HEK293 (cell line): ENCODE data around the gene CYP4F11.
"Not testable (repeated sequence)": the region's sequence is repeated elsewhere in the genome, so short reads cannot be mapped to it uniquely, and the experiment has no call there.

Source experiments
- CTCF ChIA-PET: fragments of 350-600 bp; formaldehyde crosslinking; extraction: SDS; loops from one replicate; lab custom pipeline; 2021; ENCODE audit warnings: antibody characterized with exemption; lab: Yijun Ruan, JAX
- POLR2A ChIA-PET: fragments of 300-600 bp; formaldehyde crosslinking; extraction: SDS; loops from one replicate; lab custom pipeline; 2020; ENCODE audit warnings: antibody characterized with exemption, inconsistent platforms; lab: Yijun Ruan, JAX
- H3K27ac ChIP-seq: fragments of 200-500 bp; sonication (Bioruptor generic); 2 replicates; pipeline ENCODE4 v1.5.1; 2014; ENCODE audit warnings: low read depth, low read length, control low read depth, inconsistent platforms; ENCODE audit errors: extremely low read depth
- H3K36me3 ChIP-seq, 2 experiments: fragments of 200-500 bp in 1 of 2; sonication (Bioruptor generic) in 1 of 2; 1 replicate in 1 of 2; 2 replicates in 1 of 2; pipeline ENCODE4 v1.5.1; 2014 to 2017; ENCODE audit warnings: inconsistent platforms in 2 of 2, low read length in 2 of 2; ENCODE audit not compliant: control insufficient read depth in 2 of 2, insufficient read depth in 1 of 2
- H3K4me1 ChIP-seq: fragments of 200-500 bp; sonication (Bioruptor generic); 2 replicates; pipeline ENCODE4 v1.5.1; 2014; ENCODE audit warnings: mild to moderate bottlenecking, low read length, inconsistent platforms; ENCODE audit not compliant: control insufficient read depth, insufficient read depth
- H3K4me3 ChIP-seq: 2 replicates; pipeline ENCODE4 v1.5.1; 2011; ENCODE audit warnings: low read depth, mild to moderate bottlenecking, control low read depth, low read length, moderate library complexity
- H3K9me3 ChIP-seq: fragments of 200-500 bp; sonication (Bioruptor generic); 2 replicates; pipeline ENCODE4 v1.5.1; 2014; ENCODE audit warnings: low read depth, low read length, inconsistent platforms; ENCODE audit not compliant: control insufficient read depth, insufficient read depth
- GFI1B ChIP-seq: fragments of 450-650 bp; formaldehyde crosslinking; IDR thresholded peaks from 2 replicates; pipeline ENCODE4 v1.5.1; 2016; ENCODE audit warnings: missing biosample characterization, missing genetic modification characterization
- GLI2 ChIP-seq: fragments of 450-650 bp; formaldehyde crosslinking; IDR thresholded peaks from 2 replicates; pipeline ENCODE4; 2017; ENCODE audit warnings: missing biosample characterization, missing genetic modification characterization, low read depth, borderline replicate concordance
- HIC1 ChIP-seq: fragments of 450-650 bp; formaldehyde crosslinking; IDR thresholded peaks from 2 replicates; pipeline ENCODE4 v1.5.1; 2016; ENCODE audit warnings: missing biosample characterization, missing genetic modification characterization
- HOXD13 ChIP-seq: sonication (generic); formaldehyde crosslinking; IDR thresholded peaks from 2 replicates; pipeline ENCODE4 v1.8.0; 2022; ENCODE audit warnings: missing genetic modification reagents, borderline replicate concordance
- PRDM1 ChIP-seq: fragments of 450-650 bp; formaldehyde crosslinking; IDR thresholded peaks from 2 replicates; pipeline ENCODE4; 2016; ENCODE audit warnings: missing biosample characterization, missing genetic modification characterization
- ZNF138 ChIP-seq: fragments of 450-650 bp; formaldehyde crosslinking; IDR thresholded peaks from 2 replicates; pipeline ENCODE4 v1.5.1; 2016; ENCODE audit warnings: missing biosample characterization, missing genetic modification characterization, borderline replicate concordance
- ZNF19 ChIP-seq: fragments of 450-650 bp; formaldehyde crosslinking; IDR thresholded peaks from 2 replicates; pipeline ENCODE4; 2016; ENCODE audit warnings: missing biosample characterization, missing genetic modification characterization, low read depth
- ZNF518A ChIP-seq: fragments of 450-650 bp; formaldehyde crosslinking; conservative IDR thresholded peaks from 2 replicates; pipeline ENCODE4 v1.5.1; 2016; ENCODE audit warnings: low read depth, missing biosample characterization, missing genetic modification characterization
- ZNF548 ChIP-seq: fragments of 450-650 bp; formaldehyde crosslinking; IDR thresholded peaks from 2 replicates; pipeline ENCODE4 v1.5.1; 2016; ENCODE audit warnings: missing biosample characterization, missing genetic modification characterization
- ZNF776 ChIP-seq: fragments of 450-650 bp; formaldehyde crosslinking; IDR thresholded peaks from 2 replicates; pipeline ENCODE4 v1.5.0; 2017; ENCODE audit warnings: missing biosample characterization, missing genetic modification characterization, borderline replicate concordance
- ZSCAN4 ChIP-seq: fragments of 450-650 bp; formaldehyde crosslinking; IDR thresholded peaks from 2 replicates; pipeline ENCODE4 v1.5.1; 2017; ENCODE audit warnings: missing biosample characterization, missing genetic modification characterization
- TF ChIP-seq, protein P1 (sequence below): fragments of 450-650 bp; formaldehyde crosslinking; IDR thresholded peaks from 2 replicates; pipeline ENCODE4 v1.5.1; 2016; ENCODE audit warnings: missing biosample characterization, missing genetic modification characterization
- TF ChIP-seq, protein P2 (sequence below): fragments of 450-650 bp; formaldehyde crosslinking; IDR thresholded peaks from 2 replicates; pipeline ENCODE4 v1.5.0; 2017; ENCODE audit warnings: missing biosample characterization, missing genetic modification characterization, borderline replicate concordance

CYP4F11 gene

GRCh38 chr19:15891434-15891833 lies 42.9 kb downstream of the CYP4F11 start:
- no peak overlapping the region for H3K27ac ChIP-seq
- POLR2A ChIA-PET: no interaction called here
- H3K36me3 ChIP-seq: no peaks in the 10 kb centered on the region
- H3K9me3 ChIP-seq: no peaks in the 10 kb centered on the region
- H3K4me3 ChIP-seq: no peak overlapping the region
- no peak for TF ChIP-seq HIC1 (tag by site-specific recombination)
- TF ChIP-seq ZNF776 (tag by site-specific recombination): no peak
- TF ChIP-seq, all 188 proteins: peak for 0
- no peaks in the 10 kb centered on the region for H3K4me1 ChIP-seq
- CTCF ChIA-PET: interaction anchor here (0.6 kb wide), 1 partner anchor 264 kb away, joined by 4 read pairs; no protein-coding TSS in a partner anchor

DNA sequence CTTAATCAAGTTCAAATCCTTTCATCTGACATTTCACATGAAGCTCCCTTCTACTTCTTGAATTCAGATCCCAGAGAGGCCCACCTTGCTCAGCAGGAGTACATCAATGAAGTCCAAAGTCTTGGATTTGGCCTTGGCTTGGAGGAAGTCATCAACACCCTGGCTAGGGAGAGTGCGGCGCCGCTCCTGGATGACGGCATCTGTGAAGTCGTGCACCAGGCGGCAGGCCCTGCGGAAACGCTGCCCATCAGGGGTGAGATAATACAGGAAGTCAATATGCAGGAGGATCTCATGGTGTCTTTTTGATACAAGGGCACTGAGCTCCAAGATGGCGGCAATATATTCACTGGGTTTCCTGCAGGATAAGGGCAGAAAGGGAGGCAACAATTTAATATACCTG lies 45.0 kb downstream of the CYP4F11 start:
- POLR2A ChIA-PET, CTCF ChIA-PET, H3K4me1 ChIP-seq, H3K36me3 ChIP-seq, H3K4me3 ChIP-seq, H3K9me3 ChIP-seq, H3K27ac ChIP-seq: not testable (repeated sequence)

GRCh38 chr19:15885919-15886318 lies 48.4 kb downstream of the CYP4F11 start:
- Histone ChIP-seq H3K4me3 (no peak overlapping the region), H3K27ac (no peak overlapping the region)
- CTCF ChIA-PET: no interaction called here
- TF ChIP-seq ZNF548 (tag by site-specific recombination) (no peak), ZSCAN4 (tag by site-specific recombination) (no peak), PRDM1 (tag by site-specific recombination) (no peak), ZNF19 (tag by site-specific recombination) (no peak), GFI1B (tag by site-specific recombination) (no peak), GLI2 (tag by site-specific recombination) (no peak)
- TF ChIP-seq, protein P1, sequence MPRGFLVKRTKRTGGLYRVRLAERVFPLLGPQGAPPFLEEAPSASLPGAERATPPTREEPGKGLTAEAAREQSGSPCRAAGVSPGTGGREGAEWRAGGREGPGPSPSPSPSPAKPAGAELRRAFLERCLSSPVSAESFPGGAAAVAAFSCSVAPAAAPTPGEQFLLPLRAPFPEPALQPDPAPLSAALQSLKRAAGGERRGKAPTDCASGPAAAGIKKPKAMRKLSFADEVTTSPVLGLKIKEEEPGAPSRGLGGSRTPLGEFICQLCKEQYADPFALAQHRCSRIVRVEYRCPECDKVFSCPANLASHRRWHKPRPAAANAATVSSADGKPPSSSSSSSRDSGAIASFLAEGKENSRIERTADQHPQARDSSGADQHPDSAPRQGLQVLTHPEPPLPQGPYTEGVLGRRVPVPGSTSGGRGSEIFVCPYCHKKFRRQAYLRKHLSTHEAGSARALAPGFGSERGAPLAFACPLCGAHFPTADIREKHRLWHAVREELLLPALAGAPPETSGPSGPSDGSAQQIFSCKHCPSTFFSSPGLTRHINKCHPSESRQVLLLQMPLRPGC (tag by site-specific recombination): no peak
- TF ChIP-seq, protein P2, sequence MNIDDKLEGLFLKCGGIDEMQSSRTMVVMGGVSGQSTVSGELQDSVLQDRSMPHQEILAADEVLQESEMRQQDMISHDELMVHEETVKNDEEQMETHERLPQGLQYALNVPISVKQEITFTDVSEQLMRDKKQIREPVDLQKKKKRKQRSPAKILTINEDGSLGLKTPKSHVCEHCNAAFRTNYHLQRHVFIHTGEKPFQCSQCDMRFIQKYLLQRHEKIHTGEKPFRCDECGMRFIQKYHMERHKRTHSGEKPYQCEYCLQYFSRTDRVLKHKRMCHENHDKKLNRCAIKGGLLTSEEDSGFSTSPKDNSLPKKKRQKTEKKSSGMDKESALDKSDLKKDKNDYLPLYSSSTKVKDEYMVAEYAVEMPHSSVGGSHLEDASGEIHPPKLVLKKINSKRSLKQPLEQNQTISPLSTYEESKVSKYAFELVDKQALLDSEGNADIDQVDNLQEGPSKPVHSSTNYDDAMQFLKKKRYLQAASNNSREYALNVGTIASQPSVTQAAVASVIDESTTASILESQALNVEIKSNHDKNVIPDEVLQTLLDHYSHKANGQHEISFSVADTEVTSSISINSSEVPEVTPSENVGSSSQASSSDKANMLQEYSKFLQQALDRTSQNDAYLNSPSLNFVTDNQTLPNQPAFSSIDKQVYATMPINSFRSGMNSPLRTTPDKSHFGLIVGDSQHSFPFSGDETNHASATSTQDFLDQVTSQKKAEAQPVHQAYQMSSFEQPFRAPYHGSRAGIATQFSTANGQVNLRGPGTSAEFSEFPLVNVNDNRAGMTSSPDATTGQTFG (tag by site-specific recombination): no peak
- TF ChIP-seq, all 188 proteins: peak for 0
- Histone ChIP-seq H3K36me3 (no peaks in the 10 kb centered on the region), H3K4me1 (no peaks in the 10 kb centered on the region), H3K9me3 (no peaks in the 10 kb centered on the region)
- POLR2A ChIA-PET: no interaction called here

DNA sequence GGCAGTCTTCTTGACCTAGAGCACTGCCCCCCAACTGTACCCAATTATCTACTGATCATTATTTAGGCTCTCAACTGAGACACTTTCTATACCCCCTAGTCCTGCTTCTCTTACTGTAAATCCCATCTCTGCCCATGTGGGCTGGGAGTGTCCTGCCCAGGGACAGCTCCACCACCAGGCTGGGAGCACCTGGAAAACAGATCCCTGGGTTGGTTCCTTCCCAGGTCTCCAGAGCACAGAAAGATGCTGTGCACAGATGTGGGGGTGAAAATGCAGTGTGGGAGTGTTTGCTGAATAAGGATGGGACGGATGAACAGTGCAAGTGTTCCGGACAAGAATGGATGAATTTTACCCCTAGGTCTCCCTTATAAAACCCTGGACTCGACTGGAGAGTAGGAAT lies 49.2 kb downstream of the CYP4F11 start:
- ChIA-PET POLR2A (no interaction called here), CTCF (no interaction called here)
- Histone ChIP-seq H3K9me3 (no peaks in the 10 kb centered on the region), H3K4me1 (no peaks in the 10 kb centered on the region), H3K27ac (no peak overlapping the region), H3K36me3 (no peaks in the 10 kb centered on the region), H3K4me3 (no peak overlapping the region)
- TF ChIP-seq HOXD13: no peak
- no peak for TF ChIP-seq ZNF138 (tag by site-specific recombination)
- TF ChIP-seq ZNF518A: no peak
